Smooth muscle cell (in vitro differentiated cells): ENCODE data around the gene GSDMA. TPM values are rescaled to one million over a fixed set of nuclear protein-coding genes. Genes with fewer than 3 reads are reported as not detected.

Experiments
- DNase-seq: peaks from one replicate; lab custom pipeline; 2025; ENCODE audit not compliant: unreplicated experiment; lab: John Stamatoyannopoulos, UW
- H2AFZ ChIP-seq: fragments of 200-600 bp; sonication (generic); 2 replicates; pipeline ENCODE4 v1.6.0; 2016; ENCODE audit warnings: antibody characterized with exemption, low read depth, mild to moderate bottlenecking
- H3F3A ChIP-seq: fragments of 200-600 bp; sonication (generic); 2 replicates; pipeline ENCODE4 v1.6.0; 2017; ENCODE audit warnings: antibody characterized with exemption, low read depth
- H3K27ac ChIP-seq: fragments of 200-600 bp; sonication (generic); 2 replicates; pipeline ENCODE4 v1.5.1; 2016; ENCODE audit warnings: low read depth, mild to moderate bottlenecking
- H3K27me3 ChIP-seq: fragments of 200-600 bp; sonication (generic); 2 replicates; pipeline ENCODE4 v1.6.1; 2016; ENCODE audit warnings: low read depth, mild to moderate bottlenecking
- H3K36me3 ChIP-seq: fragments of 200-600 bp; sonication (generic); 2 replicates; pipeline ENCODE4 v1.5.1; 2016; ENCODE audit warnings: low read depth
- H3K4me1 ChIP-seq: fragments of 200-600 bp; sonication (generic); 2 replicates; pipeline ENCODE4 v1.5.1; 2016; ENCODE audit warnings: low read depth
- H3K4me2 ChIP-seq: fragments of 200-600 bp; sonication (generic); 2 replicates; pipeline ENCODE4 v1.6.0; 2016; ENCODE audit warnings: mild to moderate bottlenecking
- H3K4me3 ChIP-seq: fragments of 200-600 bp; sonication (generic); 2 replicates; pipeline ENCODE4 v1.5.1; 2016; ENCODE audit warnings: mild to moderate bottlenecking
- H3K79me2 ChIP-seq: fragments of 200-600 bp; sonication (generic); 2 replicates; pipeline ENCODE4 v1.6.0; 2016; ENCODE audit warnings: low read depth, mild to moderate bottlenecking
- H3K9ac ChIP-seq: fragments of 200-600 bp; sonication (generic); 2 replicates; pipeline ENCODE4 v1.6.0; 2016; ENCODE audit warnings: low read depth
- H3K9me3 ChIP-seq: fragments of 200-600 bp; sonication (generic); replicated peaks from 2 replicates; pipeline ENCODE4 v1.5.1; 2016; ENCODE audit warnings: low read depth
- H4K20me1 ChIP-seq: fragments of 200-600 bp; sonication (generic); 2 replicates; pipeline ENCODE4 v1.6.0; 2016; ENCODE audit warnings: low read depth
- CTCF ChIP-seq: fragments of 200-600 bp; sonication (generic); IDR thresholded peaks from 2 replicates; pipeline ENCODE4 v1.5.1; 2017; ENCODE audit warnings: borderline replicate concordance, mild to moderate bottlenecking, antibody characterized with exemption; ENCODE audit not compliant: insufficient read depth, poor library complexity, severe bottlenecking
- WGBS: methylation state at CpG from one replicate; pipeline ENCODE4 v1.1.7; 2016; ENCODE audit warnings: low lambda C conversion rate; 5-methylcytosine and 5-hydroxymethylcytosine counted together
- polyA plus RNA-seq: library from polyadenylated mRNA; unstranded; fragments of >200 nt; fragmentation: Nextera tagmentation; extraction: Ambion mirVana; gene quantifications from 2 replicates; pipeline ENCODE4 v1.2.1, GENCODE V29; 2016
- total RNA-seq: library from RNA; depleted of rRNA; stranded (reverse); fragments of >200 nt; gene quantifications from 2 replicates; pipeline ENCODE4 v1.2.3, GENCODE V29; 2014

Gene GSDMA
- total and polyA plus RNA-seq, 2 experiments from 2014 or later, result 0.31 to 0.50 TPM

- no peak for TF ChIP-seq CTCF
- no peaks in the 10 kb centered on the region for H3K4me1 ChIP-seq
- no peak overlapping the region for H3K4me2 ChIP-seq
- H3K79me2 ChIP-seq, result no peaks in the 10 kb centered on the region
- H3K27ac ChIP-seq, result no peak overlapping the region
- no peaks in the 10 kb centered on the region for H3K9me3 ChIP-seq
- no peak for DNase-seq
- no peak overlapping the region for H3K9ac ChIP-seq
- no peaks in the 10 kb centered on the region for H3K36me3 ChIP-seq
- H3F3A ChIP-seq, result no peaks in the 10 kb centered on the region
- H3K4me3 ChIP-seq, result no peak overlapping the region
- H4K20me1 ChIP-seq, result no peaks in the 10 kb centered on the region
- no peak overlapping the region for H2AFZ ChIP-seq
- H3K27me3 ChIP-seq, result peaks cover 24% of the 10 kb centered on the region
- WGBS, result 93% methylated on average over 6 of the region's 6 CpGs
Observed at GRCh38 chr17:39966771-39967170, 4.0 kb downstream of the GSDMA start.

- Histone ChIP-seq H3F3A (no peaks in the 10 kb centered on the region), H3K9ac (no peak overlapping the region), H3K4me3 (no peak overlapping the region), H3K79me2 (no peaks in the 10 kb centered on the region), H3K9me3 (no peaks in the 10 kb centered on the region), H3K4me2 (no peak overlapping the region), H3K27me3 (peaks cover 24% of the 10 kb centered on the region), H2AFZ (no peak overlapping the region), H3K36me3 (no peaks in the 10 kb centered on the region), H4K20me1 (no peaks in the 10 kb centered on the region), H3K27ac (no peak overlapping the region), H3K4me1 (no peaks in the 10 kb centered on the region)
- no peak for TF ChIP-seq CTCF
- DNase-seq, result no peak
- 84% methylated on average over 2 of the region's 2 CpGs for WGBS
Observed at GRCh38 chr17:39968761-39969160, 6.0 kb downstream of the GSDMA start.

- Histone ChIP-seq H3K79me2 (no peaks in the 10 kb centered on the region), H3K9ac (no peak overlapping the region), H4K20me1 (no peaks in the 10 kb centered on the region), H3K4me3 (no peak overlapping the region), H3K4me2 (no peak overlapping the region), H3K9me3 (no peaks in the 10 kb centered on the region), H3K4me1 (no peaks in the 10 kb centered on the region), H2AFZ (no peak overlapping the region), H3K36me3 (no peaks in the 10 kb centered on the region), H3F3A (no peaks in the 10 kb centered on the region), H3K27ac (no peak overlapping the region), H3K27me3 (peaks cover 24% of the 10 kb centered on the region)
- no peak for TF ChIP-seq CTCF
- DNase-seq, result no peak
- 92% methylated on average over 6 of the region's 6 CpGs for WGBS
Observed at GRCh38 chr17:39969375-39969774, 6.6 kb downstream of the GSDMA start.

- 78% methylated on average over 4 of the region's 7 CpGs for WGBS
- no peak overlapping the region for H3K4me2 ChIP-seq
Observed at GRCh38 chr17:39970157-39970692, 7.4 kb downstream of the GSDMA start.

More at GRCh38 chr17:39970157-39970692, 7.4 kb downstream of the GSDMA start:
- DNase-seq, result no peak
- Histone ChIP-seq H3K36me3 (no peaks in the 10 kb centered on the region), H3K79me2 (no peaks in the 10 kb centered on the region), H3K9me3 (no peaks in the 10 kb centered on the region), H4K20me1 (no peaks in the 10 kb centered on the region), H3K4me1 (no peaks in the 10 kb centered on the region), H3K9ac (no peak overlapping the region), H2AFZ (no peak overlapping the region), H3K27me3 (peaks cover 24% of the 10 kb centered on the region), H3F3A (no peaks in the 10 kb centered on the region), H3K27ac (no peak overlapping the region), H3K4me3 (no peak overlapping the region)
- TF ChIP-seq CTCF, result no peak
